Measurements from ENCODE around the gene PAX2. TPM values are rescaled to one million over a fixed set of nuclear protein-coding genes. Genes with fewer than 3 reads are reported as not detected.

The PAX2 gene
- total and polyA plus RNA-seq, 2 of the 8 experiments (the other 6 are each of a cell fraction or from before 2014, with no cell fraction given) = 0.02 TPM; not detected in 1

GRCh38 chr10:100826661-100826982, 81.2 kb downstream of the PAX2 start:
- CTCF ChIA-PET (ENCODE audit: partially characterized antibody) = interaction anchor here (1.0 to 5.3 kb wide), 11 partner anchors 9 to 257 kb away, joined by 3 to 34 read pairs (median 6); no protein-coding TSS in a partner anchor
- H3K4me2 ChIP-seq (ENCODE audit: insufficient read depth in 1 of 2, low read depth in 2 of 2, low read length in 2 of 2) = peak overlapping the region; percentile 51 to 72

More at GRCh38 chr10:100826661-100826982, 81.2 kb downstream of the PAX2 start:
- Histone ChIP-seq H3K18ac (ENCODE audit: extremely low read depth, low read length) (no peak overlapping the region), H3K79me2 (ENCODE audit: control insufficient read depth in 1 of 2, insufficient read depth in 2 of 2, low read length in 2 of 2) (no peaks in the 10 kb centered on the region), H3K36me3 (ENCODE audit: control insufficient read depth in 2 of 4, insufficient read depth in 4 of 4, low read length in 3 of 4) (peaks cover 0 to 8% (median 0%) of the 10 kb centered on the region in 4 experiments; a peak in 1 of 8 replicates), H3K4ac (replicated peaks; ENCODE audit: insufficient read length, low read depth, low read length) (no peak overlapping the region), H3K27me3 (replicated peaks in 1 of 4; ENCODE audit: control insufficient read depth in 3 of 4, extremely low read depth in 1 of 4, insufficient read depth in 3 of 4, low read length in 3 of 4) (peaks cover 90 to 100% (median 96%) of the 10 kb centered on the region in 4 experiments), H4K20me1 (replicated peaks in 1 of 2; ENCODE audit: control insufficient read depth in 1 of 2, insufficient read depth in 2 of 2, low read length in 2 of 2) (peaks cover 12 to 15% of the 10 kb centered on the region in 2 experiments), H2BK20ac (ENCODE audit: low read length) (no peak overlapping the region), H3K79me1 (ENCODE audit: low read depth, low read length) (no peaks in the 10 kb centered on the region), H3K23me2 (ENCODE audit: low read depth, low read length) (peaks cover 2% of the 10 kb centered on the region; the same call in 1 of the 2 replicates), H2BK5ac (ENCODE audit: low read depth, low read length) (no peak overlapping the region), H3K56ac (replicated peaks; ENCODE audit: insufficient read length, low read depth, low read length) (no peak overlapping the region), H4K91ac (replicated peaks; ENCODE audit: insufficient read length, low read length) (no peak overlapping the region), H2AK5ac (ENCODE audit: low read depth, low read length) (no peak overlapping the region), H2BK12ac (ENCODE audit: low read depth, low read length) (no peak overlapping the region), H3K14ac (ENCODE audit: insufficient read length) (no peak overlapping the region), H3K23ac (ENCODE audit: insufficient read length) (no peak overlapping the region), H3K27ac (ENCODE audit: low read depth, low read length) (no peak overlapping the region), H4K5ac (ENCODE audit: insufficient read length, low read depth, low read length) (no peak overlapping the region), H2BK120ac (replicated peaks; ENCODE audit: low read depth, low read length) (no peak overlapping the region), H3K4me3 (ENCODE audit: extremely low read depth in 1 of 4, insufficient read depth in 2 of 4, low read depth in 3 of 4, low read length in 4 of 4) (peak overlapping the region; percentile 24 to 53 (median 32); a peak in 7 of 8 replicates), H3K9me3 (ENCODE audit: insufficient read depth in 2 of 2, low read depth in 1 of 2, low read length in 1 of 2) (no peaks in the 10 kb centered on the region), H3K9ac (replicated peaks in 1 of 4; ENCODE audit: extremely low read depth in 1 of 4, low read depth in 3 of 4, low read length in 3 of 4) (no peak overlapping the region), H2BK15ac (ENCODE audit: low read length) (no peak overlapping the region), H2AFZ (ENCODE audit: low read length) (no peak overlapping the region), H4K8ac (ENCODE audit: extremely low read depth, insufficient read depth, low read length) (peak overlapping the region; percentile 11; the same call in 1 of the 2 replicates), H3K4me1 (replicated peaks in 1 of 4; ENCODE audit: control insufficient read depth in 3 of 4, insufficient read depth in 4 of 4, low read length in 3 of 4) (peaks cover 4 to 26% (median 20%) of the 10 kb centered on the region in 4 experiments)
- TF ChIP-seq RNF2 (IDR thresholded peaks at IDR 0.05; ENCODE audit: borderline replicate concordance, low read depth, low read length, missing control alignments, poor library complexity, severe bottlenecking) (peak; percentile 87), BACH1 (IDR thresholded peaks at IDR 0.05; ENCODE audit: low read length) (0 out of 2 replicates have a peak, but pooled peaks have one; percentile 6), HDAC6 (IDR thresholded peaks at IDR 0.05; ENCODE audit: low read depth, low read length) (no peak), EZH2 (IDR thresholded peaks at IDR 0.05; ENCODE audit: low read depth, low read length, severe bottlenecking) (peak; percentile 87)
- POLR2A ChIA-PET (ENCODE audit: partially characterized antibody) = interaction anchor here (0.8 kb wide), 1 partner anchor 89 kb away, joined by 3 read pairs; no protein-coding TSS in a partner anchor
- 3% methylated on average over 6 of the region's 41 CpGs; no CpG with 5 or more reads in 1 of the 2 experiments for WGBS, 2 experiments (ENCODE audit: extremely low coverage in 1 of 2, insufficient coverage in 1 of 2, insufficient read length in 1 of 2, insufficient replicate concordance in 2 of 2, low coverage in 1 of 2, low lambda C conversion rate in 2 of 2, missing lambda C conversion rate in 1 of 2)
- FAIRE-seq = no peak
- DNase-seq (ENCODE audit: low read depth in 1 of 2, low spot score in 2 of 2) = no peak

Data from H1 (cell line).